GM12878 (cell line): ENCODE measurements around the gene GLS. TPM values are rescaled to one million over a fixed set of nuclear protein-coding genes. Genes with fewer than 3 reads are reported as not detected.

Experiments
- ATF3 ChIP-seq: IDR thresholded peaks from 2 replicates; pipeline ENCODE4 v1.6.1; 2011; ENCODE audit warnings: low read depth, mild to moderate bottlenecking, low read length, moderate library complexity, borderline replicate concordance; ENCODE audit errors: extremely low read depth
- BCL3 ChIP-seq: IDR thresholded peaks from 2 replicates; pipeline ENCODE4 v1.6.1; 2011; ENCODE audit warnings: borderline replicate concordance, low read depth, mild to moderate bottlenecking, moderate library complexity, low read length; ENCODE audit not compliant: insufficient read depth, poor library complexity, severe bottlenecking
- CBX3 ChIP-seq: fragments of 200-600 bp; sonication (generic); IDR thresholded peaks from 2 replicates; pipeline ENCODE4 v1.6.1; 2016; ENCODE audit warnings: low read depth, borderline replicate concordance
- CEBPZ ChIP-seq: fragments of 150-350 bp; IDR thresholded peaks from 2 replicates; pipeline ENCODE4 v1.6.1; 2016; ENCODE audit warnings: low read depth, low read length
- CREM ChIP-seq: IDR thresholded peaks from 2 replicates; pipeline ENCODE4 v1.6.1; 2014; ENCODE audit warnings: antibody characterized with exemption, low read depth
- EZH2 ChIP-seq: IDR thresholded peaks from 2 replicates; pipeline ENCODE4 v1.6.1; 2012; ENCODE audit warnings: low read depth, mild to moderate bottlenecking, control low read depth, inconsistent platforms, low read length, borderline replicate concordance; ENCODE audit not compliant: control insufficient read depth
- GABPA ChIP-seq: IDR thresholded peaks from 2 replicates; pipeline ENCODE4 v1.6.1; 2014; ENCODE audit warnings: antibody characterized with exemption, low read depth, mild to moderate bottlenecking, inconsistent platforms
- LARP7 ChIP-seq: fragments of 450-650 bp; IDR thresholded peaks from 2 replicates; pipeline ENCODE4 v1.6.1; 2017; ENCODE audit warnings: mild to moderate bottlenecking
- NFYA ChIP-seq: IDR thresholded peaks from 2 replicates; pipeline ENCODE4 v1.6.1; 2011; ENCODE audit warnings: low read depth, mild to moderate bottlenecking, low read length, improper control_type of control experiment, borderline replicate concordance
- NFYB ChIP-seq: IDR thresholded peaks from 2 replicates; pipeline ENCODE4 v1.6.1; 2011; ENCODE audit warnings: low read depth, mild to moderate bottlenecking, low read length, improper control_type of control experiment, moderate library complexity; ENCODE audit not compliant: insufficient read depth
- NR2F1 ChIP-seq: fragments of 450-650 bp; conservative IDR thresholded peaks from 2 replicates; pipeline ENCODE4 v1.6.1; 2017; ENCODE audit warnings: mild to moderate bottlenecking
- PAX5 ChIP-seq: IDR thresholded peaks from 2 replicates; pipeline ENCODE4 v1.6.1; 2011; ENCODE audit warnings: low read depth, low read length, borderline replicate concordance
- PAX8 ChIP-seq: fragments of 450-650 bp; IDR thresholded peaks from 2 replicates; pipeline ENCODE4 v1.6.1; 2017; ENCODE audit warnings: mild to moderate bottlenecking, moderate library complexity
- PML ChIP-seq: IDR thresholded peaks from 2 replicates; pipeline ENCODE4 v1.6.1; 2012; ENCODE audit warnings: low read length, inconsistent platforms
- POLR2A ChIP-seq: IDR thresholded peaks from 2 replicates; pipeline ENCODE4 v1.6.1; 2011; ENCODE audit warnings: low read depth, mild to moderate bottlenecking, low read length
- POLR2AphosphoS2 ChIP-seq: IDR thresholded peaks from 2 replicates; pipeline ENCODE4 v1.6.1; 2011; ENCODE audit warnings: low read depth, mild to moderate bottlenecking, low read length, improper control_type of control experiment, moderate library complexity
- RAD21 ChIP-seq: IDR thresholded peaks from 2 replicates; pipeline ENCODE4 v1.6.1; 2011; ENCODE audit warnings: mild to moderate bottlenecking, low read depth, low read length, moderate library complexity; ENCODE audit not compliant: insufficient read depth
- RELB ChIP-seq: fragments of 450-650 bp; IDR thresholded peaks from 2 replicates; pipeline ENCODE4 v1.6.1; 2017; ENCODE audit warnings: low read depth, mild to moderate bottlenecking, moderate library complexity
- RFX5 ChIP-seq: IDR thresholded peaks from 2 replicates; pipeline ENCODE4 v1.6.1; 2011; ENCODE audit warnings: low read depth, low read length, improper control_type of control experiment
- SMAD1 ChIP-seq: fragments of 450-650 bp; IDR thresholded peaks from 2 replicates; pipeline ENCODE4 v1.6.1; 2018; ENCODE audit warnings: mild to moderate bottlenecking, low read depth; ENCODE audit not compliant: partially characterized antibody
- SMAD5 ChIP-seq: IDR thresholded peaks from 2 replicates; pipeline ENCODE4 v1.6.1; 2016; ENCODE audit warnings: antibody characterized with exemption, low read depth
- SREBF1 ChIP-seq: IDR thresholded peaks from 2 replicates; pipeline ENCODE4 v1.6.1; 2012; ENCODE audit warnings: mild to moderate bottlenecking, low read length
- SREBF2 ChIP-seq: IDR thresholded peaks from 2 replicates; pipeline ENCODE4 v1.6.1; 2012; ENCODE audit warnings: mild to moderate bottlenecking, low read length
- TBL1XR1 ChIP-seq: IDR thresholded peaks from 2 replicates; pipeline ENCODE4 v1.6.1; 2012; ENCODE audit warnings: low read depth, low read length, improper control_type of control experiment
- ZNF207 ChIP-seq: fragments of 450-650 bp; IDR thresholded peaks from 2 replicates; pipeline ENCODE4 v1.6.1; 2014; ENCODE audit warnings: antibody characterized with exemption, mild to moderate bottlenecking, borderline replicate concordance
- ZNF217 ChIP-seq: fragments of 450-650 bp; IDR thresholded peaks from 2 replicates; pipeline ENCODE4 v1.6.1; 2017; ENCODE audit warnings: antibody characterized with exemption, mild to moderate bottlenecking
- polyA plus RNA-seq, 11 experiments: library from polyadenylated mRNA; depleted of rRNA in 4 of 11; unstranded in 6 of 11; stranded (reverse) in 5 of 11; fragments of >200 nt; fragmentation: Nextera tagmentation in 4 of 11; fragmentation: Illumina TruSeq in 1 of 11; extraction: Ambion mirVana in 4 of 11; extraction: Trizol in 1 of 11; gene quantifications; 1 replicate in 1 of 11; 2 replicates in 10 of 11; pipeline versions ENCODE4 v1.2.1 to v1.2.3, GENCODE V29; 2011 to 2016; ENCODE audit warnings: inconsistent platforms in 2 of 11, missing spikeins in 2 of 11, low read depth in 1 of 11
- total RNA-seq, 4 experiments: library from RNA; depleted of rRNA in 3 of 4; stranded (reverse); fragments of >200 nt in 3 of 4; fragmentation: Illumina TruSeq in 1 of 4; extraction: Trizol in 1 of 4; gene quantifications; 2 replicates each; pipeline versions ENCODE4 v1.2.1 to v1.2.3, GENCODE V29; 2013 to 2021

Gene GLS
- total and polyA plus RNA-seq, 10 of the 15 experiments (the other 5 are each of a cell fraction or from before 2014, with no cell fraction given) = 15.7 to 145 (median 70.8) TPM

GRCh38 chr2:190880378-190881083 lies at the start of gene GLS (continued):
- TF ChIP-seq BCL3 (no peak), SMAD1 (no peak), SREBF2 (no peak), PML (peak; percentile 98), PAX5 (peak; percentile 21; the same call in 1 of the 2 replicates), POLR2A (peak; percentile 99), ATF3 (no peak), CEBPZ (no peak), GABPA (no peak), NFYA (no peak), NR2F1 (peak; percentile 86), TBL1XR1 (no peak), RELB (no peak), SREBF1 (no peak), PAX8 (no peak), EZH2 (no peak), SMAD5 (peak; percentile 97), POLR2AphosphoS2 (peak; percentile 98), CREM (peak; percentile 53; the same call in 1 of the 2 replicates), ZNF217 (no peak), CBX3 (no peak), RAD21 (no peak), RFX5 (no peak), LARP7 (no peak; the same call in 1 of the 2 replicates), NFYB (peak; percentile 68; the same call in 1 of the 2 replicates), ZNF207 (no peak)
